B cell (primary cell): ENCODE data around the gene KCNK18. TPM values are rescaled to one million over a fixed set of nuclear protein-coding genes. Genes with fewer than 3 reads are reported as not detected.

Experiments used
- ATAC-seq: fragments of 200-7000 bp; cut with Tn5 transposase; one replicate; pipeline ENCODE4 v1.10.0; 2021; ENCODE audit warnings: low read depth, mild to moderate bottlenecking, moderate number of reproducible peaks, moderate library complexity
- CTCF ChIA-PET: fragments of 350-600 bp; sonication (Branson Sonifier 250); formaldehyde crosslinking; loops from one replicate; lab custom pipeline; 2021; ENCODE audit warnings: antibody characterized with exemption, inconsistent platforms; lab: Charles Lee
- POLR2A ChIA-PET: fragments of 350-600 bp; sonication (Branson Sonifier 250); formaldehyde crosslinking; loops from one replicate; lab custom pipeline; 2021; ENCODE audit warnings: antibody characterized with exemption; lab: Charles Lee
- DNase-seq: peaks from one replicate; pipeline ENCODE4 v3.0.0; 2013
- H2AFZ ChIP-seq: 2 replicates; pipeline ENCODE4 v1.6.1; 2012; ENCODE audit warnings: mild to moderate bottlenecking, low read depth, low read length; ENCODE audit not compliant: insufficient read depth, poor library complexity, severe bottlenecking
- H3K27ac ChIP-seq, 2 donors: 1 replicate in 1 of 2; 2 replicates in 1 of 2; pipeline ENCODE4 v1.5.1; 2012 to 2013; ENCODE audit warnings: low read length in 2 of 2, mild to moderate bottlenecking in 2 of 2, moderate library complexity in 1 of 2
- H3K27me3 ChIP-seq, 4 experiments: fragments of 200-600 bp in 1 of 4; sonication (generic) in 1 of 4; replicated peaks in 1 of 4; 1 replicate in 2 of 4; 2 replicates in 2 of 4; pipeline versions ENCODE4 v1.6.1 to v1.7.0; 2013 to 2016; ENCODE audit warnings: low read length in 3 of 4, mild to moderate bottlenecking in 2 of 4, mixed read lengths in 1 of 4, moderate library complexity in 1 of 4; ENCODE audit not compliant: insufficient read depth in 4 of 4, control insufficient read depth in 3 of 4; ENCODE audit errors: control extremely low read depth in 1 of 4
- H3K36me3 ChIP-seq, 2 experiments: replicated peaks in 1 of 2; 1 replicate in 1 of 2; 2 replicates in 1 of 2; pipeline versions ENCODE4 v1.6.1 to v1.7.1; 2013; ENCODE audit warnings: low read length in 1 of 2; ENCODE audit not compliant: insufficient read depth in 2 of 2, control insufficient read depth in 1 of 2; ENCODE audit errors: control extremely low read depth in 1 of 2, extremely low read depth in 1 of 2
- H3K4me1 ChIP-seq, 2 donors: fragments of 200-600 bp in 1 of 2; sonication (generic) in 1 of 2; 1 replicate in 1 of 2; 2 replicates in 1 of 2; pipeline versions ENCODE4 v1.5.1 to v1.6.1; 2013 to 2017; ENCODE audit warnings: low read length in 2 of 2; ENCODE audit not compliant: control insufficient read depth in 2 of 2, insufficient read depth in 2 of 2
- H3K4me2 ChIP-seq: replicated peaks from 2 replicates; pipeline ENCODE3; 2012; ENCODE audit warnings: mild to moderate bottlenecking, low read depth, low read length; ENCODE audit not compliant: poor library complexity, severe bottlenecking
- H3K4me3 ChIP-seq, 5 experiments: fragments of 200-600 bp in 1 of 5; sonication (generic) in 1 of 5; 1 replicate in 3 of 5; 2 replicates in 2 of 5; pipeline versions ENCODE4 v1.5.1 to v1.7.0; 2011 to 2016; ENCODE audit warnings: low read length in 4 of 5, mild to moderate bottlenecking in 4 of 5, low read depth in 2 of 5, control low read depth in 1 of 5, moderate library complexity in 1 of 5; ENCODE audit not compliant: insufficient read depth in 1 of 5; ENCODE audit errors: control extremely low read depth in 1 of 5, extremely low read depth in 1 of 5
- H3K79me2 ChIP-seq: fragments of 200-600 bp; sonication (generic); one replicate; pipeline ENCODE4 v1.6.0; 2016; ENCODE audit warnings: low read length; ENCODE audit not compliant: control insufficient read depth, insufficient read depth
- H3K9ac ChIP-seq: fragments of 200-600 bp; sonication (generic); 2 replicates; pipeline ENCODE4 v1.6.1; 2017; ENCODE audit warnings: mild to moderate bottlenecking, low read length, moderate library complexity
- H3K9me3 ChIP-seq, 3 donors: one replicate each; pipeline versions ENCODE4 v1.6.1 to v1.7.1; 2013; ENCODE audit warnings: low read length in 2 of 3; ENCODE audit not compliant: control insufficient read depth in 2 of 3, insufficient read depth in 1 of 3; ENCODE audit errors: control extremely low read depth in 1 of 3
- H4K20me1 ChIP-seq: 2 replicates; pipeline ENCODE4 v1.6.0; 2012; ENCODE audit warnings: mild to moderate bottlenecking, low read length; ENCODE audit not compliant: insufficient read depth, control insufficient read depth, poor library complexity, severe bottlenecking
- H3K27ac Mint-ChIP-seq: one replicate; pipeline ENCODE4 v1.8.0; 2021; ENCODE audit warnings: mixed read lengths
- H3K27me3 Mint-ChIP-seq: one replicate; pipeline ENCODE4 v1.8.0; 2021; ENCODE audit warnings: mixed read lengths
- H3K4me1 Mint-ChIP-seq: one replicate; pipeline ENCODE4 v1.8.0; 2021; ENCODE audit warnings: mixed read lengths
- H3K4me3 Mint-ChIP-seq: one replicate; pipeline ENCODE4 v1.8.0; 2021; ENCODE audit warnings: mixed read lengths
- H3K9me3 Mint-ChIP-seq: one replicate; pipeline ENCODE4 v1.8.0; 2022; ENCODE audit warnings: mixed read lengths; ENCODE audit not compliant: insufficient read depth
- EZH2 ChIP-seq: IDR thresholded peaks from 2 replicates; pipeline ENCODE4 v1.6.1; 2012; ENCODE audit warnings: borderline replicate concordance, low read depth, mild to moderate bottlenecking, moderate library complexity, low read length; ENCODE audit not compliant: insufficient read depth, poor library complexity, severe bottlenecking
- WGBS: methylation state at CpG from one replicate; pipeline ENCODE4 v1.1.5; 2013; ENCODE audit warnings: missing lambda C conversion rate; ENCODE audit not compliant: insufficient coverage; 5-methylcytosine and 5-hydroxymethylcytosine counted together
- intact Hi-C: fragments of 100-400 bp; cut with micrococcal nuclease; formaldehyde crosslinking; loops from one replicate; pipeline ENCODE4 v1.10.0; 2022
- polyA plus RNA-seq: library from polyadenylated mRNA; depleted of rRNA; stranded (reverse); fragments of >200 nt; gene quantifications from 2 replicates; pipeline ENCODE4 v1.2.3, GENCODE V29; 2012
- total RNA-seq, 2 donors: library from RNA; stranded (reverse); fragments of 120-200 nt in 1 of 2; gene quantifications; 1 replicate in 1 of 2; 2 replicates in 1 of 2; pipeline versions ENCODE4 v1.2.3 to v1.2.4, GENCODE V29; 2013 to 2022
- TF ChIP-seq, protein P1 (sequence below): fragments of 200-600 bp; IDR thresholded peaks from one replicate; pipeline ENCODE4 v1.8.0; 2022; ENCODE audit warnings: antibody characterized with exemption, mild to moderate bottlenecking

The KCNK18 gene
- total and polyA plus RNA-seq, 2 donors (not counting 1 experiment from before 2014, with no cell fraction given), result not detected

DNA sequence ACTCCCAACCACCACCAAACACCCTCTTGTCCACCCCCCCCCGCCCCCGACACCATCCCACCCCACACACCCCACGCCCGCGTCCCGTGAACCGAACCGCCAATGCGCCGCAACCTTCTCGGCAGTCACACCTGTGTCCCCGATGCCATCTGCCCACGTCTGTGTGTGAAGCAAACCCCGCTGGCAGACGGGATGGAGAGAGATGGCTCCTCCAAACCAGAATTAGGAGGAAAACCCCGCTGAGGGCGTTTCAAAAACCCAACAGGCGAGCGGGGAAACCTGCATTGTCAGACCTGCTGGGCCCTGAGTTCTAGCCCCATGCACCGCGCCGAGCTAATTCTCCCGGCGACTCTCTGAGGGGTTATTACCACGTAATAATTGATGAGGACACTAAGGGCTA is 28.6 kb upstream of the KCNK18 start:
- intact Hi-C loops, result loop anchor here (5.0 kb wide), 1 partner anchor 36 kb away; no protein-coding TSS in a partner anchor
- Histone ChIP-seq H3K4me3 (no peak overlapping the region), H3K4me2 (peak overlapping the region; percentile 60), H3K9ac (no peak overlapping the region), H3K27ac (no peak overlapping the region), H3K9me3 (peaks cover 0 to 41% (median 0%) of the 10 kb centered on the region in 3 donors), H3K79me2 (no peaks in the 10 kb centered on the region), H3K4me1 (peaks cover 18 to 19% of the 10 kb centered on the region in 2 donors), H3K27me3 (peaks cover 0 to 91% (median 70%) of the 10 kb centered on the region in 4 experiments), H4K20me1 (no peaks in the 10 kb centered on the region), H3K36me3 (no peaks in the 10 kb centered on the region), H2AFZ (no peak overlapping the region)
- peaks cover 71% of the 10 kb centered on the region for H3K27me3 Mint-ChIP-seq
- TF ChIP-seq EZH2, result no peak
- TF ChIP-seq, protein P1, sequence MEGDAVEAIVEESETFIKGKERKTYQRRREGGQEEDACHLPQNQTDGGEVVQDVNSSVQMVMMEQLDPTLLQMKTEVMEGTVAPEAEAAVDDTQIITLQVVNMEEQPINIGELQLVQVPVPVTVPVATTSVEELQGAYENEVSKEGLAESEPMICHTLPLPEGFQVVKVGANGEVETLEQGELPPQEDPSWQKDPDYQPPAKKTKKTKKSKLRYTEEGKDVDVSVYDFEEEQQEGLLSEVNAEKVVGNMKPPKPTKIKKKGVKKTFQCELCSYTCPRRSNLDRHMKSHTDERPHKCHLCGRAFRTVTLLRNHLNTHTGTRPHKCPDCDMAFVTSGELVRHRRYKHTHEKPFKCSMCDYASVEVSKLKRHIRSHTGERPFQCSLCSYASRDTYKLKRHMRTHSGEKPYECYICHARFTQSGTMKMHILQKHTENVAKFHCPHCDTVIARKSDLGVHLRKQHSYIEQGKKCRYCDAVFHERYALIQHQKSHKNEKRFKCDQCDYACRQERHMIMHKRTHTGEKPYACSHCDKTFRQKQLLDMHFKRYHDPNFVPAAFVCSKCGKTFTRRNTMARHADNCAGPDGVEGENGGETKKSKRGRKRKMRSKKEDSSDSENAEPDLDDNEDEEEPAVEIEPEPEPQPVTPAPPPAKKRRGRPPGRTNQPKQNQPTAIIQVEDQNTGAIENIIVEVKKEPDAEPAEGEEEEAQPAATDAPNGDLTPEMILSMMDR, result no peak
- no peak overlapping the region for H3K4me3 Mint-ChIP-seq
- peaks cover 17% of the 10 kb centered on the region for H3K4me1 Mint-ChIP-seq
- CTCF ChIA-PET, result interaction anchor here (1.2 to 4.1 kb wide), 4 partner anchors 7 to 372 kb away, joined by 3 to 35 read pairs (median 10); no protein-coding TSS in a partner anchor
- no peak for ATAC-seq
- POLR2A ChIA-PET, result no interaction called here
- H3K9me3 Mint-ChIP-seq, result peaks cover 2% of the 10 kb centered on the region
- WGBS, result 11% methylated on average over 20 of the region's 25 CpGs
- H3K27ac Mint-ChIP-seq, result no peak overlapping the region
- DNase-seq, result no peak

GRCh38 chr10:117169480-117169879 is 27.8 kb upstream of the KCNK18 start:
- Histone ChIP-seq H3K9me3 (peaks cover 0 to 39% (median 0%) of the 10 kb centered on the region in 3 donors), H3K4me3 (no peak overlapping the region), H4K20me1 (no peaks in the 10 kb centered on the region), H2AFZ (no peak overlapping the region), H3K79me2 (no peaks in the 10 kb centered on the region), H3K9ac (no peak overlapping the region), H3K27ac (no peak overlapping the region), H3K4me2 (no peak overlapping the region), H3K27me3 (peaks cover 0 to 84% (median 64%) of the 10 kb centered on the region in 4 experiments), H3K4me1 (peaks cover 19 to 22% of the 10 kb centered on the region in 2 donors), H3K36me3 (no peaks in the 10 kb centered on the region)
- POLR2A ChIA-PET, result no interaction called here
- H3K27ac Mint-ChIP-seq, result no peak overlapping the region
- intact Hi-C loops, result loop anchor here (5.0 kb wide), 1 partner anchor 37 kb away; no protein-coding TSS in a partner anchor
- ATAC-seq (no peak), DNase-seq (no peak)
- no peak for TF ChIP-seq EZH2
- TF ChIP-seq, protein P1, result no peak
- H3K4me1 Mint-ChIP-seq, result peaks cover 16% of the 10 kb centered on the region
- CTCF ChIA-PET, result interaction anchor here (0.7 to 1.4 kb wide), 3 partner anchors 372 to 381 kb away, joined by 3 to 5 read pairs (median 5); no protein-coding TSS in a partner anchor
- H3K27me3 Mint-ChIP-seq, result peaks cover 66% of the 10 kb centered on the region
- H3K9me3 Mint-ChIP-seq, result peaks cover 2% of the 10 kb centered on the region
- no peak overlapping the region for H3K4me3 Mint-ChIP-seq
- WGBS, result 0% methylated on average over 2 of the region's 2 CpGs
